NCI-H146 treated with DMSO at 0.1 percent for 48 hours (cell line): Measurements from ENCODE around the gene SH3D19.
A peak's percentile ranks its signal among the peaks of the same experiment; 100 is the strongest.
"Not testable (repeated sequence)": the region's sequence is repeated elsewhere in the genome, so short reads cannot be mapped to it uniquely, and the experiment has no call there.

ENCODE experiments used
- DNase-seq: peaks from one replicate; lab custom pipeline; 2025; ENCODE audit not compliant: unreplicated experiment; lab: John Stamatoyannopoulos, UW

SH3D19 gene

GRCh38 chr4:151163855-151164254, 161.6 kb downstream of the SH3D19 start:
- no peak for DNase-seq

GRCh38 chr4:151158979-151159378, 166.4 kb downstream of the SH3D19 start:
- no peak for DNase-seq

GRCh38 chr4:151157543-151157942, 167.9 kb downstream of the SH3D19 start:
- DNase-seq, result no peak

DNA sequence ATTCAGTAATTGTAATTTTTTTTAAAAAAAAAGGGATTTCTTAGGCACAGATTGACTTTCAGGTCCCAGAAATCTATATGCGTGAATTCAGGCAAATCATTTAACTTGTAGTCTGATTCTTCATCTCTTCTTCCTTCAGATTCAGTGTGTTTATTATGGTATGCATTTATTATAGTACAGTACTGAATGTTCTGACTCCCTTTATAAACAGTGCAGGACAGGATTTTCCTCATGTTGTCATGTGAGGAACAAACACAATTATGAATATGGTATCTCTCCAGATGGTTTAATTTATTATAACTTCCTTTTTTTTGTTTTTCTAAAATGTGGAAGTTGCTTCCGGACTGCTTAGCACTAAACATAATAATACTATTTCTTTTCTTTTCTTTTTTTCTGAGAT, 171.8 kb downstream of the SH3D19 start:
- no peak for DNase-seq

GRCh38 chr4:151152028-151152427, 173.4 kb downstream of the SH3D19 start:
- DNase-seq, result no peak

DNA sequence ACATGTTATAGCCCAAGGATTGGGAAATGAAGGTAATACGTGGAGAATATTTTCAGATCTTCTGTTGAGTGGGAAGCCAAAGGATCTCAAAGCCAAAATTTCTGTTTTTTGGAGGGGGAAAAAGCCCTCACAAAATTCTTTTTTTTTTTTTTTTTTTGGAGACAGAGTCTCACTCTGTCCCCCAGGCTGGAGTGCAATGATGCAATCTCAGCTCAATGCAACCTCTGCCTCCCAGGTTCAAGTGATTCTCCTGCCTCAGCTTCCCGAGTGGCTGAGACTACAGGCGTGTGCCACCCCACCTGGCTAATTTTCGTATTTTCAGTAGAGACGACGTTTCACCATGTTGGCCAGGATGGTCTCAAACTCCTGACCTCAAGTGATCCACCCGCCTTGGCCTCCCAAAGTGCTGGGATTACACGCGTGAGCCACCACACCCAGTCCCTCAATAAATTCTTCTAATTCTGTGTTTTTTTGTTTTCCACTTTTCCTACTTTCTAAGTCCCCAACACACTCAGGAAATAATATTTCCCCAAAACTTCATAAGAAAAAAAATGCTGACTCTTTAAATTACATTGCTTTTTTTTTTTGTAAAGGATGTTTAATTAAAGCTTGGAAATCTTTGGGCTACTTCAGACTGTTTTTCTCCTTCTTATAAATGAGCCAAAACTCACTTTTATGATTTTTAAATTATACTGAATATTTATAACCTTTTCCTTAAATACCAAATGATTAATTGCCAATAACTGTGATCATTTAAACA, 174.4 kb downstream of the SH3D19 start:
- DNase-seq, result no peak

DNA sequence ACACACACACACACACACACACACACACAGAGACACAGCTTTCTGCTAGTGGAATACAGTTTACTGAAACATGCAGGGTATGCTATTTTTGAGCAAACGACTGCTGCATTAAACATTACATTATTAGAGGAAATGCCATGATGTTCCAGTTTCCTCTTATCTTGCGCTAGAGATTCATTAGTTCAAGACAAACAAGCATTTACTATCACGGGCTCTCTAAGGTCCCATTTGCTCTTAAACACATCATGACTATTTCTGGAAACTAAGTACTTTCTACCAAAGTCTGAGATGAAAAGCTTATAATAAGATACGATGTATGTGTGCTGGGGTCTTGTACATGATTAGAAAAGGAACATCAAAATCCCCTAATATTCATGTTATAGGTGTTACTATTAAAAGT, 177.1 kb downstream of the SH3D19 start:
- no peak for DNase-seq

GRCh38 chr4:151147000-151147399, 178.4 kb downstream of the SH3D19 start:
- no peak for DNase-seq

- no peak for DNase-seq
These were observed 180.9 kb downstream of the SH3D19 start for GRCh38 chr4:151144329-151145072.

DNA sequence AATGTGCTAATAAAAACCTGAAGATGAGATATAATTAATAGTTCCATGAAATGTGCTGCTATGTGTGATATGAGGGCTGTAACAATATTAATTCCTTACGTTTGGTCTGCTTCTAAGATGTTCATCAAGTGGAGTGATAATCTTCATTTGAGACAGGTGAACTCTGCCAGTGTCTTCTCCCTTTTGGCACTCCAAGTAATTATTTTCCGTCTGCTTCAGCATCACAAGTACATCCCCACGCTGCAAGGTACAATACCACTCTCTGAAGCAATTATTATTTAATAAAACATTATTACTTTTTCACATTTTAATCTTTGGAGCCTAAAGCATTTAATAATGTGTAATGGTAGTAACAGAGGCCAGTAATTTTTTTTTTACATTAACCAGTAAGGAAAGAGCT, 181.6 kb downstream of the SH3D19 start:
- DNase-seq, result no peak

DNA sequence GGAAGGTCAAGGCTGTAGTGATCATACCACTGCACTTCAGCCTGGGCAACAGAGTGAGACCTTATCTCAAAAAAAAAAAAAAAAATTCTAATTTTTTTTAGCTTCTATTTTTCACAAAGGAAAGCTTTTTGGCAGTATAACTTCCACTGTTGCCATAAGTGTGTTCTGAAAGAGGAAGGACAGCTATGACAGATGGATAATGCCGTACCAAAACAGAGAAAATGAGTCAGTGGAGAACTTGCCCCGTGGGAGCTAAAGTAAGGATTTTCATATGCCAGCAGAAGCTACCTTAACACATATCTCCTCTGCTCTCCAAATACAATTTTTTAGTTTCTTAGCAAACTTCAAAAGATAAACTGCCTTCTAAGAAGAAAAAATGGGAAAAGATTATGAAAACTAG, 182.2 kb downstream of the SH3D19 start:
- no peak for DNase-seq

GRCh38 chr4:151142758-151143157, 182.6 kb downstream of the SH3D19 start:
- no peak for DNase-seq

DNA sequence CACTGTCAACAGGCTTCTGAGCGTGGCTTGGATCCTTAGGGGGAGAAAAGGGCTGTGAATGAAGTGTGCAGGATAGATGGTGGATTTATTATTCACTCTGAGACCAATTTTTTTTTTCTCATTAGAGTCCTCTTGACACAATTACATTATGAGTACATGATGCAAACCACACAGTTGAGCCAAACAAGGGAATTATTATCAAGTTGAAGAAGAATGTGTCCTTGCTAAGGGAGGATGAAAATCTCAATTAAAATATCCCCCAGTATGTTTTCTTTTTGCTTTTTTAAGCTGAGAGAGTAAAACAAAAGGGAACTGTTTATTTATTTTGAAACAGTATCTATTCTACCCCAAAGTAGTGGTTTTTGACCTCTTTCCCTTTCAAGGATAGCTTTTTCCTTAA, 185.6 kb downstream of the SH3D19 start:
- no peak for DNase-seq

GRCh38 chr4:151136048-151136447, 189.4 kb downstream of the SH3D19 start:
- not testable (repeated sequence) for DNase-seq

- DNase-seq, result no peak
These were observed 192.1 kb downstream of the SH3D19 start for GRCh38 chr4:151133311-151133710.

GRCh38 chr4:151129796-151130195, 195.6 kb downstream of the SH3D19 start:
- DNase-seq, result no peak

GRCh38 chr4:151117371-151117962, 207.9 kb downstream of the SH3D19 start:
- peak; percentile 36 for DNase-seq

DNA sequence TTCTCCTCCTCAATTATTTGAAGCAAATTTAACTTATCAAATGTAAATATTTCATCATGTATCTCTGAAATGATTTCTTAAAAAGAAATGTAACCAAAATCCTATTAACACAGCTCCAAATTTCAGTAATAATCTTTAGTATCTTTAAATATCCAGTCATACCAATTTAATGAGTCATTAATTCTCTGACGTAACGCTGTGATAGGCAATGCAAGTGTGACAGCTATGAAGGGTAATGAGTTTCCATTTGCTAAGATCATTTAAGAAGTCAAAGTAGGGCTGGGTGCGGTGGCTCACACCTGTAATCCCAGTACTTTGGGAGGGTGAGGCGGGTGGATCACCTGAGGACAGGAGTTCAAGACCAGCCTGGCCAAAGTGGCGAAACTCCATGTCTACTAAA, 210.4 kb downstream of the SH3D19 start:
- DNase-seq, result no peak

DNA sequence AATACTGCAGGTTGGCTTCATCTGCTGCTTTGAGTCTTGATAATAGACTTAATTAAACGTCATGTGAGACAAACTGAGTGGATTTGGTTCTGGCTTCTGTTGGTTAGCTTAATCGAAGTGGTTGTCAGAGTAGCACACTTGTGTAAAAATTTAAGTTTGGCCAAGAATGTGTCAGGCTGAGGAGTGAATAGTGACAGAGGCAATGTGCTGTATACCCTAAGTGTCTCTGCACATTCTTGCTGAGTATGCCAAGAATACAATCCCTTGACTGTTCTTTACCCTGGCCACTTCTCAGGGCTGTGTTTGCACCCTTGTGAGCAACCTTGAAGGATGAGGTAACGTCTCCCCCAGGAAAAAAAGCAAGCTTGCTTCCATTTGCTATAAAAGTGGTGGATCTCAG, 211.1 kb downstream of the SH3D19 start:
- no peak for DNase-seq

DNA sequence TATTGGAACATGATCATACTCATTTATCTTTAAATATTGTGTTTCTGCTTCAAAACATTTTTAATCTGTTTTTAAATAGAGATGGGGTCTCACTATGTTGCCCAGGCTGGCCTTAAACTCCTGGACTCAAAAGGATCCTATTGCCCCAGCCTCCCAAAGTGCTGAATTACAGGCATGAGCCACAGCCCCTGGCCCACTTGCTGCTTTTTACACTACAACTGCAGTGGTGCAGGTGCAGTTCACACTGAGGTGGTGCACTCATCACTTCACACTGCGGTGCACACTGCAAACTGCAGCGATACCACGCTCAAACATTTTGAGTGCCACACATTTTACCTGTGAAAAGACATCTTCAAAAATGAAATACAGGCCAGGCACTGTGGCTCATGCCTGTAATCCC, 215.2 kb downstream of the SH3D19 start:
- no peak for DNase-seq

DNA sequence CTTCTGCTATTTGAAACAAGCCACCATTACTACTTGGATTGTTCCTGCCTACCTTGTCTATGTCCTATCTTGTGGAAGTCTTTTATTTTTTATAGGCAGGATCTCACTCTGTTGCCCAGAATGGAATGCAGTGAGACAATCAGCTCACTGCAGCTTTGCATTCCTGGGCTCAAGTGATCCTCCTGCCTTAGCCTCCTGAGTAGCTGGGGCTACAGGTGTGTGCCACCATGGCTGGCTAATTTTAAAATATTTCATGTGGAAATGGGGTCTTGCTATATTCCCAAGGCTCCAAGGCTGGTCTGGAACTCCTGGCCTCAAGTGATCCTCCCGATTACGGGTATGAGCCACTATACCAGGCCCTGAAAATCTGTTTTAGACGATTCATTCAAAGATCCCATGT, 218.3 kb downstream of the SH3D19 start:
- no peak for DNase-seq

- no peak for DNase-seq
These were observed 219.9 kb downstream of the SH3D19 start for GRCh38 chr4:151105454-151106032.
